GM19043 (cell line): ENCODE measurements around the gene OGFR.

Experiments used
- ATAC-seq: cut with Tn5 transposase; IDR thresholded peaks from one replicate; pipeline ENCODE4 v1.9.1; 2021; ENCODE audit warnings: low read depth; ENCODE audit not compliant: unreplicated experiment

The OGFR gene

GRCh38 chr20:62782149-62782892 lies 22.3 kb upstream of the OGFR start:
- ATAC-seq: no peak

DNA sequence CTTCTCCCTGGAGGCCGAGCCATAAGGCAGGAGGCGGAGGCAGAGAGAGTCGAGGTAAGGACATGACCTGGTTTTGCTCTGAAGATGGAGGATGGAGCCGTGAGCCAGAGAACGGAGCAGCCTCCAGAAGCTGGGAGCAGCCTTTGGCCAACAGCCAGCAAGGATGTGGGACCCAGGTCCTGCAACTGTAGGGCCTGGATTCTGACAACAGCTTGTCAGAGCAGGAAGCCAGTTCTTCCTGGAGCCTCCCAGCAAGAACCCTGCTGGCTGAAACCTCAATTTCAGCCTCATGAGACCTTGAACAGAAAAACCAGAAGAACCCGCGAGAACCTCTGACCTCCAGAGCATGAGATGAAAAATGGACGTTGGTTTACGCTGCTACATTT lies 21.7 kb upstream of the OGFR start:
- no peak for ATAC-seq

DNA sequence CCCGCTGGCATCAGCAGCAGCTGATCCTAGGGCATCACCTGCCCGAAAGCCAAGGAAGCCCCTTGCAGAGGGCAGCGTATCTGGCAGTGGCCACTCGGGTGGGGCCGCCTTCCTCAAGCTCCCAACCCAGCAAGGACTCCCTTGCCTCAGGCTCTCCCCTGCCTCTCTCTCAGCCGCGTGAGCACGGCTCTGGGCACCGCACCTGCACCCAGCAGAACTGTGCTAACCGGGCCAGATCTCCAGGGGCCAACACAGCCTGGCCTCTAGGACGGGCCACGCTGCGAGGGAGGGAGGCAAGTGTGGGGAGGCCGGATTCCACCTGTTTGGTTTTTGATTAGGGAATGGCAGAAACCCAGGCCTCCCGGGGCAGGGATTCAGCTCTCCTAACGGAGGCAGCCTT lies 20.1 kb upstream of the OGFR start:
- ATAC-seq: no peak

GRCh38 chr20:62785393-62785792 lies 19.2 kb upstream of the OGFR start:
- no peak for ATAC-seq

DNA sequence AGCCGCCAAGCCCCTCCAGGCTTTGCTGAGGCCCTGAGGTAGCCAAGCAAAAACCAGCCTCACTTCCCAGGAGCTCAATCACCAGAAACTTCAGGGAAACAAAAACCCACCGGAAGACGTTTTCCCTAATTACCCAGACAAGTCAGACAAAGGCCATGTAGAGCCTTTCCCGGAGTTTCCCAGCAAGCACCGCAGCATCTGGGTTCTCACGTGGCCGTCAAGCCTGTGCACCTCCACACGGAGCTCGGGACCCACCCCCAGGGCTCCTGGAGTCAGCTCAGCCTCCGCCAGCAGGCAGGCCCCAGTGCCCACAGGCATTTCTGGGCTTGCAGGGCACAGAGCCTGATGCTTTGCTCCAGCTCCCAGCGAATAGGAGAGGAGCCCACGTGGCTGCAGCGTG lies 18.5 kb upstream of the OGFR start:
- no peak for ATAC-seq

GRCh38 chr20:62787321-62787720 lies 17.3 kb upstream of the OGFR start:
- no peak for ATAC-seq

- ATAC-seq: no peak
Observed at GRCh38 chr20:62787866-62788265, 16.8 kb upstream of the OGFR start.

- ATAC-seq: no peak
Observed at GRCh38 chr20:62788607-62789006, 16.0 kb upstream of the OGFR start.

- ATAC-seq: no peak
Observed at GRCh38 chr20:62790075-62790474, 14.6 kb upstream of the OGFR start.

DNA sequence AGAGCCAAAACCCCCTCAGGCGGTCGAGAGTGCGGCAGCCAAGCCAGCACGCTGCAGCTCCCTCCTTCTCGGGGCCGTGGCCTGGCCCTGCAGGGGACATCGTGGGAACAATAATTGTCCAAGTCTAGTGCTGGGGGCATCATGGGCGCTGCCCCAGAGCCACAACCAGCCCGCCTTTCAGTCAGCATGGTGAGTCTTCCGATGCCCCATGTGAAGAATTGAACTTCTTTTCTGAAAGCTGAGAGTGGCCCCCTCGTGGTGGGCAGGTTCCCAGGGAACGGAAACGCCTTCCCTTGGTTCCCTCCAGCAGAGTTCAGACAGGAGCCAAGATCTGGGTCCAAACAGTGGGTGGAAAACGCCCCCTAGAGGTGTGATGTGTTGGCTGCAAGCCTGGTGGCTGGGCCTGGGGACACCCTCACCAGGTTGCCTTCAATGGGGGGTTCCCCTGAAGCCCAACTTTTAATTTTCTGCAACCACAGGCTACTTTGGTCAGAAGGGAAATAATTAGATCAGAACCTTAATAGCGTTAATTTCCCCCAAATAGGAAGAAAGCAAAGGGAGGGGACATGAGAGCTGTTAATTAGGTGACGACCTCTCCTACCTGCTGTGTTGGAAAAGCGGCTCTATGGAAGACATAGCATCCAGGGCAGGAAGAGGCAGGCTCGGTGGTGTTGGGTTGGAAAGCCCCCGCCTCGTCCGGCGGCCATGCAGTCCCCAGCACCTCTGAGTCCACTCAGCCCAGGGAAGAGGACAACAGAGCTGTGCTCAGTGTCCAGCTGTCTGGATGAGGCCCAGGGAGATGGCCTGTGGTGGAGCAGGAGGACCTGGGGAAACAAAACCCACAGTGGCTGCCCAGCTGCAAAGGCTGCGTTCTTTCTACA lies 13.1 kb upstream of the OGFR start:
- ATAC-seq: no peak

GRCh38 chr20:62792182-62792939 lies 12.3 kb upstream of the OGFR start:
- no peak for ATAC-seq

- no peak for ATAC-seq
Observed at GRCh38 chr20:62792940-62793756, 11.5 kb upstream of the OGFR start.

DNA sequence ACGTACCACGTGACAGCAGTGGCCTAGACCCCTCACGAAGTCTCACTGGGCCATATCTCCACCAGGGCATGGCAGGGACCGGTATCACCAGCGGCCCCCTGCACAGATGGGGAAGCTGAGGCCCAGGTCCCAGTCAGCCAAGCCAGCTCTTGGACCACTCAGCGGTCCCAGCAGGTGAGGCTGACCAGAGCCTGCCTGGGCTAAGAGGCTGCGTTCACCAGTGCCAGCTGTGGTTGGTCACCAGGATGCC lies 11.0 kb upstream of the OGFR start:
- ATAC-seq: no peak

GRCh38 chr20:62794007-62794724 lies 10.5 kb upstream of the OGFR start:
- peak; percentile 76 for ATAC-seq

- no peak for ATAC-seq
Observed at GRCh38 chr20:62795023-62795761, 9.4 kb upstream of the OGFR start.

- no peak for ATAC-seq
Observed at GRCh38 chr20:62796699-62797491, 7.7 kb upstream of the OGFR start.

- ATAC-seq: no peak
Observed at GRCh38 chr20:62797671-62798532, 6.7 kb upstream of the OGFR start.

- ATAC-seq: no peak
Observed at GRCh38 chr20:62799036-62799435, 5.6 kb upstream of the OGFR start.
